Urothelium cell line (cell line): ENCODE data around the gene AATK.

Experiments
- DNase-seq: peaks from one replicate; pipeline ENCODE4 v3.0.0; 2011; ENCODE audit warnings: low spot score, mixed read lengths
- FAIRE-seq: peaks from 2 replicates; lab custom pipeline; 2011; peaks lifted over from hg19 to GRCh38; lab: Jason Lieb, UNC

Gene AATK

DNA sequence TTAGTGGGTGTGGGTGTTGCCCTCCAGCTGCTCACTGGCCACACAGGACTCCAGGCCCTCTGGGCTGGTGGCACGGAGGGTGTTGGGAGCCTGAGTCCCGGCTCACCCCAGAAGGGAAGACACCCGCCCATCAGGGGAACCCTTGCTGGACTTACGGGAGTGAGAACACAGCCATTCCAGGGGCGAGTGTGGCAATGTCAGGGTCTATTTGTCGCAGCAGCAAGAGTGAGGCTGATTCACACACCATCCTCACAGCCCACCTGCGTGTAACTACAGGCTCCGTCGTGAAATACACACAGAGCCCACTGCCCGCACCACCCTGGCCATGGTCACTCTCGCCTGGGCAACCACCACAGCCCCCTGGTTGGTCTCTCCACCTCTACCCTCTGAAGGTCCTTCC lies 17.8 kb upstream of the AATK start:
- no peak for DNase-seq

GRCh38 chr17:81183316-81183715 lies 17.3 kb upstream of the AATK start:
- FAIRE-seq (no peak), DNase-seq (no peak)

More for the DNA sequence above, 17.8 kb upstream of the AATK start:
- peak; percentile 17 for FAIRE-seq

- DNase-seq (no peak), FAIRE-seq (no peak)
Measured at GRCh38 chr17:81182596-81182995, 16.6 kb upstream of the AATK start.

DNA sequence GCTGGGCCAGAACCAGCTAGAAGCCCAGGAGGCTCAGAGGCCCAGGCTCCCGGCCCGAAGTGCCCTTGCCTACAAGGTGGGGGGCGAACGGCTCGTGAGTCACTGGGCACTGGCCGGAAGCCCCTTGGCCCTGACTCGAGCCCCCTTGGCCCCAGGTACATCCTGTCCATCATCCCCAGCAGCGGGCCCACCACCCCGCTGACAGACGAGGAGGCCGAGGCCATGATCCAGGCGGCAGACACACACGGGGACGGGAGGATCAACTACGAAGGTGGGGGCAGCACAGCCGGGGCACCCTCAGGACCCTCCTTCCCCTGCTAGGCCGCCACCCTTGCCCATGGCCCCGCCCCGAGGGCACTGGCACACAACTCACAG lies 15.8 kb upstream of the AATK start:
- no peak for FAIRE-seq

GRCh38 chr17:81180836-81181810 lies 15.1 kb upstream of the AATK start:
- DNase-seq (no peak), FAIRE-seq (peak; percentile 48)

More for the DNA sequence above, 15.8 kb upstream of the AATK start:
- no peak for DNase-seq

DNA sequence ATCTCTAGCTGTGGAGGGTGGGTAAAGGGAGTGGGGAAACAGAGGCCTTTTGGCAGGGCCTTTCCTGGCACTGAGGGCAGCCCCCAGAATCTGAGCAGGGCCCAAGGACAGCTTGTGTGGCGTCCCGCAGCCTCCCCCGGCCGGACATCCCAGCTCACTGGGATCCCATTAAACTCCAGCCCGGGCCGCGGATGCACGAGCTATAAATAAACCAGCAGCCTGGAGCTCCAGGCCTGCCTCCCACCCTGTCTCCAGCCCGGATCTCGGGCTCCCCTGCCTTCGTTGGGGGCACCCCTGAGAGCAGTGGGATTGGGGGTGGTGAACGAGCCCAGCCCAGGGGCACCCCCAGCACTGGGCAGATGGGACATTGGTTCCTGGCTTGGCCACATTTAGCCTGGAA lies 13.8 kb upstream of the AATK start:
- DNase-seq (no peak), FAIRE-seq (peak; percentile 70)

- no peak for DNase-seq
- no peak for FAIRE-seq
Measured at GRCh38 chr17:81179220-81179619, 13.2 kb upstream of the AATK start.

GRCh38 chr17:81178136-81179091 lies 12.4 kb upstream of the AATK start:
- DNase-seq = no peak
- no peak for FAIRE-seq

DNA sequence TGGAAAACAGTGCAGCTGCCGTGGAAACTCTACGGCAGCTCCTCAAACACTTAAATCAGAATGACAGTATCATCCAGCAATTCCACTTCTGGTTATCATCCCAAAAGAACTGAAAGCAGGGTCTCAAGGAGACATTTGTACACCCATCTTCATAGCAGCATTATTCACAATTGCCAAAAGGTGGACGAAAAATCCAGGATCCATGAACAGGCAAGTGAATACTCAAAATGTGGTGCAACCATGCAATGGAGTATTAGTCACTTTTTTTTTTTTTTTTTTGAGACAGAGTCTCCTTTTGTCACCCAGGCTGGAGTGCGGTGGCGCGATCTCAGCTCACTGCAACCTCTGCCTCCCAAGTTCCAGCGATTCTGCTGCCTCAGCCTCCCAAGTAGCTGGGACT lies 10.6 kb upstream of the AATK start:
- no peak for DNase-seq
- FAIRE-seq = no peak

DNA sequence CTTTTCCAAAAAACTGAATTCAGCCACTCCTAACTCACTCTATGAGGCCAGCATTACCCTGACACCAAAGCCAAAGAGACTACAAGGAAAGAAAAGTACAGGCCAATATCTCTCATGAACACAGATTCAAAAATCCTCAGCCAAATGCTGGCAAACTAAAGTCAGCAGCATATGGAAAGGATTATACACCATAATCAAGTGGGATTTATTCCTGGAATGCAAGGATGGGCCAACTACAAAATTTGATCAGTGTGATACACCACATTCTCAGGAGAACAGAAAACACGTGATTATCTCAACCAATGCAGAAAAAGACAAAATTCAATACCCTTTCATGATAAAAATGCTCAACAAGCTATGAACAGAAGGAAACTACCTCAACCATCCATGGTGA lies 7.7 kb upstream of the AATK start:
- DNase-seq = no peak
- FAIRE-seq = no peak

GRCh38 chr17:81173052-81173761 lies 7.2 kb upstream of the AATK start:
- FAIRE-seq = no peak

GRCh38 chr17:81171941-81172340 lies 5.9 kb upstream of the AATK start:
- FAIRE-seq = peak; percentile 75

More at GRCh38 chr17:81173052-81173761, 7.2 kb upstream of the AATK start:
- no peak for DNase-seq

GRCh38 chr17:81170727-81171494 lies 4.9 kb upstream of the AATK start:
- no peak for DNase-seq
- peak; percentile 85 for FAIRE-seq

More at GRCh38 chr17:81171941-81172340, 5.9 kb upstream of the AATK start:
- DNase-seq = no peak

DNA sequence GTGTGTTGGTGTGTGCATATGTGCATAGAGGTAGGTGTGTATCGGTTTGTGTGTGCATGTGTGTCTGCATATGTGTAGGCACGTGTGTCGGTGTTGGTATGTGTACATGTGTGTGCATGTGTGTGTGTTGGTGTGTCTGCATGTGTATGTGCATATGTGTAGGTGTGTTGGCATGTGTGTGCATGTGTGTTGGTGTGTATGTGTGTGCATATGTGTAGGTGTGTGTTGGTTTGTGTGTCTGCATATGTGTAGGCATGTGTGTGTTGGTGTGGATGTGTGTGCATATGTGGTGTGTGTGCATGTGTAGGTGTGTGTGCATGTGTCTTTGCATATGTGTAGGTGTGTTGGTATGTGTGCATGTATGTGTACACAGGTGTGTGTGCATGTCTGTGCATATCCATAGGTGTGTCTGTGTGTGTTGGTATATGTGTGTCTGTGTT lies 3.9 kb upstream of the AATK start:
- FAIRE-seq (peak; percentile 99), DNase-seq (no peak)

GRCh38 chr17:81167638-81168037 lies 1.6 kb upstream of the AATK start:
- no peak for FAIRE-seq

GRCh38 chr17:81167194-81167524 lies 1.1 kb upstream of the AATK start:
- DNase-seq (no peak), FAIRE-seq (no peak)

More at GRCh38 chr17:81167638-81168037, 1.6 kb upstream of the AATK start:
- DNase-seq = no peak

GRCh38 chr17:81165246-81166032 lies 582 bp downstream of the AATK start, which contains the start of gene PVALEF:
Gene PVALEF (plus strand): TSS chr17:81165507. CDS start chr17:81181227, 15,720 bp downstream.
- DNase-seq = peak; percentile 55
- FAIRE-seq = peak; percentile 50

GRCh38 chr17:81164371-81165245 lies 1.4 kb downstream of the AATK start:
- FAIRE-seq = peak; percentile 46
- no peak for DNase-seq
